Measurements from ENCODE around the gene CHMP4B. TPM values are rescaled to one million over a fixed set of nuclear protein-coding genes. Genes with fewer than 3 reads are reported as not detected.

Gene CHMP4B
- total and polyA plus RNA-seq, 7 donors = 72.5 to 267 (median 151) TPM

GRCh38 chr20:33833333-33833732 is 22.2 kb downstream of the CHMP4B start:
- Histone ChIP-seq H3K9me3 (no peaks in the 10 kb centered on the region), H3K27me3 (ENCODE audit: insufficient read depth in 3 of 3, low read length in 2 of 3) (no peaks in the 10 kb centered on the region), H3K27ac (peak overlapping the region; percentile 2), H3K4me3 (no peak overlapping the region), H3K4me1 (peaks cover 66% of the 10 kb centered on the region), H3K36me3 (ENCODE audit: insufficient read depth in 1 of 2, low read depth in 1 of 2) (peaks cover 0 to 3% of the 10 kb centered on the region in 2 donors)
- DNase-seq = no peak
- ATAC-seq = no peak
- TF ChIP-seq CTCF (IDR thresholded peaks at IDR 0.05) = no peak
- 4 to 10% (median 9%) methylated on average over 1 of the region's 1 CpG for WGBS, 3 donors
- intact Hi-C loops (cut with DNase I) = no loop called here

- Histone ChIP-seq H3K4me1 (peaks cover 65% of the 10 kb centered on the region), H3K27me3 (ENCODE audit: insufficient read depth in 3 of 3, low read length in 2 of 3) (no peaks in the 10 kb centered on the region), H3K36me3 (ENCODE audit: insufficient read depth in 1 of 2, low read depth in 1 of 2) (peaks cover 0 to 3% of the 10 kb centered on the region in 2 donors), H3K27ac (no peak overlapping the region), H3K9me3 (no peaks in the 10 kb centered on the region), H3K4me3 (no peak overlapping the region)
- ATAC-seq = peak in 3 of 4 donors; percentile 22 to 39 (median 27)
- peak in 1 of 2 donors; percentile 46 for DNase-seq
- no peak for TF ChIP-seq CTCF (IDR thresholded peaks at IDR 0.05)
- 75 to 81% (median 77%) methylated on average over 9 of the region's 9 CpGs for WGBS, 3 donors
- intact Hi-C loops (cut with DNase I) = no loop called here
Measured at GRCh38 chr20:33835615-33836172, 24.5 kb downstream of the CHMP4B start.

GRCh38 chr20:33836277-33836676 is 25.1 kb downstream of the CHMP4B start:
- H3K9me3 ChIP-seq = no peaks in the 10 kb centered on the region
- TF ChIP-seq CTCF (IDR thresholded peaks at IDR 0.05) = no peak
- H3K4me1 ChIP-seq = peaks cover 66% of the 10 kb centered on the region
- no peak overlapping the region for H3K4me3 ChIP-seq
- ATAC-seq = no peak
- no peak for DNase-seq
- H3K27me3 ChIP-seq (ENCODE audit: insufficient read depth in 3 of 3, low read length in 2 of 3) = no peaks in the 10 kb centered on the region
- peaks cover 0 to 3% of the 10 kb centered on the region in 2 donors for H3K36me3 ChIP-seq (ENCODE audit: insufficient read depth in 1 of 2, low read depth in 1 of 2)
- WGBS, 3 donors = 75 to 79% (median 78%) methylated on average over 2 of the region's 2 CpGs
- intact Hi-C loops (cut with DNase I) = no loop called here
- H3K27ac ChIP-seq = no peak overlapping the region

GRCh38 chr20:33837096-33837830 is 26.1 kb downstream of the CHMP4B start:
- H3K27me3 ChIP-seq (ENCODE audit: insufficient read depth in 3 of 3, low read length in 2 of 3) = no peaks in the 10 kb centered on the region
- TF ChIP-seq CTCF (IDR thresholded peaks at IDR 0.05) = no peak
- H3K9me3 ChIP-seq = no peaks in the 10 kb centered on the region
- H3K27ac ChIP-seq = peak overlapping the region; percentile 62
- peaks cover 0 to 3% of the 10 kb centered on the region in 2 donors for H3K36me3 ChIP-seq (ENCODE audit: insufficient read depth in 1 of 2, low read depth in 1 of 2)
- peaks cover 68% of the 10 kb centered on the region for H3K4me1 ChIP-seq
- DNase-seq (no peak), ATAC-seq (peak in 3 of 4 donors; percentile 14 to 63 (median 20))
- intact Hi-C loops (cut with DNase I) = no loop called here
- no peak overlapping the region for H3K4me3 ChIP-seq
- WGBS, 3 donors = 39 to 58% (median 42%) methylated on average over 5 of the region's 5 CpGs

All from psoas muscle (tissue), 8 donors.